K562 (cell line): ENCODE results near the gene LIPI. TPM values are rescaled to one million over a fixed set of nuclear protein-coding genes. Genes with fewer than 3 reads are reported as not detected.

Source experiments
- ATAC-seq: fragments of 200-7000 bp; cut with Tn5 transposase; 3 replicates; pipeline ENCODE4 v1.9.1; 2020; ENCODE audit warnings: moderate library complexity
- BruUV-seq: library from RNA; stranded (reverse); fragments of 400-500 nt; replicated peaks from 2 replicates; lab custom pipeline; 2021; lab: Mats Ljungman, UMichigan
- CTCF ChIA-PET: fragments of 300-600 bp; formaldehyde crosslinking; extraction: SDS; loops from one replicate; lab custom pipeline; 2021; ENCODE audit warnings: low intra/inter-chr PET ratio; lab: Yijun Ruan, JAX
- POLR2A ChIA-PET: fragments of 300-600, 350-650 bp; sonication (Branson Sonifier 250); formaldehyde crosslinking; extraction: SDS; loops from one replicate; lab custom pipeline; 2021; ENCODE audit warnings: antibody characterized with exemption, inconsistent platforms; lab: Yijun Ruan, JAX
- DNase-seq, 4 experiments: peaks; one replicate each; pipeline versions ENCODE4 v3.0.0 to v3.0.0-alpha.2; 2011 to 2018; ENCODE audit warnings: low spot score in 3 of 4, mixed read lengths in 3 of 4; ENCODE audit errors: extremely low read depth in 1 of 4
- FAIRE-seq: peaks from 2 replicates; lab custom pipeline; 2011; peaks lifted over from hg19 to GRCh38; lab: Jason Lieb, UNC
- H2AFZ ChIP-seq: 2 replicates; pipeline ENCODE4 v1.6.0; 2011; ENCODE audit warnings: low read depth, low read length, control low read depth, inconsistent platforms
- H3K27ac ChIP-seq: fragments of 200-600 bp; 3 replicates; pipeline ENCODE4 v1.8.0; 2011; ENCODE audit warnings: low read depth, mild to moderate bottlenecking, control low read depth, inconsistent platforms, low read length, moderate library complexity, mixed read lengths; ENCODE audit errors: extremely low read depth
- H3K27me3 ChIP-seq, 2 experiments: fragments of 300-600 bp in 1 of 2; 2 replicates in 1 of 2; 3 replicates in 1 of 2; pipeline versions ENCODE4 v1.6.0 to v1.8.0; 2011; ENCODE audit warnings: inconsistent platforms in 2 of 2, low read length in 2 of 2, mild to moderate bottlenecking in 1 of 2, mixed read lengths in 1 of 2, moderate library complexity in 1 of 2; ENCODE audit not compliant: control insufficient read depth in 2 of 2, insufficient read depth in 2 of 2
- H3K36me3 ChIP-seq: fragments of 300-600 bp; 3 replicates; pipeline ENCODE4 v1.8.0; 2011; ENCODE audit warnings: mild to moderate bottlenecking, low read length, inconsistent platforms; ENCODE audit not compliant: control insufficient read depth, insufficient read depth
- H3K4me1 ChIP-seq, 2 experiments: fragments of 200-600 bp in 1 of 2; replicated peaks in 1 of 2; 2 replicates in 1 of 2; 3 replicates in 1 of 2; pipeline versions ENCODE4 v1.5.1 to v1.8.0; 2011; ENCODE audit warnings: inconsistent platforms in 2 of 2, low read length in 2 of 2, mild to moderate bottlenecking in 1 of 2, mixed read lengths in 1 of 2, moderate library complexity in 1 of 2; ENCODE audit not compliant: control insufficient read depth in 2 of 2, insufficient read depth in 2 of 2
- H3K4me2 ChIP-seq: 2 replicates; pipeline ENCODE4 v1.6.1; 2011; ENCODE audit warnings: low read length, control low read depth, inconsistent platforms, mixed read lengths; ENCODE audit not compliant: insufficient read depth
- H3K4me3 ChIP-seq: fragments of 200-600 bp; sonication (generic), shearing (Covaris generic); 2 replicates; pipeline ENCODE4 v1.5.1; 2016; ENCODE audit warnings: control low read depth, inconsistent platforms
- H3K79me2 ChIP-seq: fragments of 200-600 bp; 3 replicates; pipeline ENCODE4 v1.8.0; 2011; ENCODE audit warnings: low read length, inconsistent platforms; ENCODE audit not compliant: control insufficient read depth, insufficient read depth
- H3K9ac ChIP-seq, 2 experiments: 2 replicates each; pipeline versions ENCODE4 v1.6.0 to v1.6.1; 2011; ENCODE audit warnings: low read depth in 2 of 2, low read length in 2 of 2, control low read depth in 1 of 2, inconsistent platforms in 1 of 2, mild to moderate bottlenecking in 1 of 2, mixed read lengths in 1 of 2; ENCODE audit not compliant: insufficient read depth in 1 of 2
- H3K9me1 ChIP-seq: one replicate; pipeline ENCODE4 v1.6.0; 2011; ENCODE audit warnings: inconsistent platforms, mild to moderate bottlenecking, low read length, moderate library complexity; ENCODE audit not compliant: control insufficient read depth, insufficient read depth
- H3K9me3 ChIP-seq: replicated peaks from 2 replicates; pipeline ENCODE4 v1.5.1; 2011; ENCODE audit warnings: low read depth, low read length, inconsistent platforms; ENCODE audit not compliant: control insufficient read depth, insufficient read depth
- H4K20me1 ChIP-seq: replicated peaks from 2 replicates; pipeline ENCODE4 v1.6.1; 2011; ENCODE audit warnings: low read length, inconsistent platforms, mixed read lengths; ENCODE audit not compliant: control insufficient read depth, insufficient read depth
- CBX5 ChIP-seq: IDR thresholded peaks from 2 replicates; pipeline ENCODE4 v1.6.1; 2014; ENCODE audit warnings: low read depth, borderline replicate concordance
- MAZ ChIP-seq, 2 experiments: fragments of 450-650 bp in 1 of 2; sonication (generic) in 1 of 2; formaldehyde crosslinking; IDR thresholded peaks in 1 of 2; conservative IDR thresholded peaks in 1 of 2; 2 replicates each; pipeline versions ENCODE4 v1.4.0 to v1.5.0; 2020; ENCODE audit warnings: mild to moderate bottlenecking in 1 of 2, missing genetic modification reagents in 1 of 2
- ZFP36 ChIP-seq: fragments of 150-350 bp; IDR thresholded peaks from 2 replicates; pipeline ENCODE4 v1.6.1; 2018; ENCODE audit warnings: low read length, low read depth; ENCODE audit not compliant: partially characterized antibody
- WGBS: fragments of 100-300 bp; shearing (Covaris generic); methylation state at CpG from one replicate; pipeline ENCODE4 v1.1.6; 2016; ENCODE audit warnings: low coverage, mixed read lengths; ENCODE audit not compliant: insufficient coverage; ENCODE audit errors: missing lambda C conversion rate; 5-methylcytosine and 5-hydroxymethylcytosine counted together
- in situ Hi-C: fragments of 300-500 bp; cut with MboI; formaldehyde crosslinking; loops from 4 replicates; pipeline ENCODE4 v1.15.0; 2018; ENCODE audit warnings: inconsistent platforms, mixed read lengths
- intact Hi-C: fragments of 100-400 bp; cut with micrococcal nuclease; formaldehyde crosslinking; loops from 2 replicates; pipeline ENCODE4 v1.14.2; 2022
- polyA plus RNA-seq, 8 experiments: library from polyadenylated mRNA; depleted of rRNA in 4 of 8; stranded (reverse) in 5 of 8; unstranded in 3 of 8; fragments of >200 nt; fragmentation: Nextera tagmentation in 2 of 8; fragmentation: Illumina TruSeq in 1 of 8; extraction: Ambion mirVana in 2 of 8; extraction: Trizol in 1 of 8; gene quantifications; 2 replicates each; pipeline versions ENCODE4 v1.2.1 to v1.2.3, GENCODE V29; 2011 to 2014; ENCODE audit warnings: inconsistent platforms in 1 of 8, missing spikeins in 1 of 8
- total RNA-seq, 7 experiments: library from RNA; depleted of rRNA in 6 of 7; stranded (reverse); fragments of >200 nt in 6 of 7; fragmentation: Illumina TruSeq in 2 of 7; extraction: Trizol in 2 of 7; gene quantifications; 2 replicates each; pipeline versions ENCODE4 v1.2.1 to v1.2.3, GENCODE V29; 2011 to 2021; ENCODE audit warnings: low replicate concordance in 1 of 7
- TF ChIP-seq, protein P1 (sequence below): fragments of 150-350 bp; IDR thresholded peaks from 2 replicates; pipeline ENCODE4 v1.6.1; 2014; ENCODE audit warnings: low read depth, mild to moderate bottlenecking, low read length, borderline replicate concordance

The LIPI gene
- total and polyA plus RNA-seq, 9 of the 15 experiments (the other 6 are each of a cell fraction or from before 2014, with no cell fraction given), result not detected

DNA sequence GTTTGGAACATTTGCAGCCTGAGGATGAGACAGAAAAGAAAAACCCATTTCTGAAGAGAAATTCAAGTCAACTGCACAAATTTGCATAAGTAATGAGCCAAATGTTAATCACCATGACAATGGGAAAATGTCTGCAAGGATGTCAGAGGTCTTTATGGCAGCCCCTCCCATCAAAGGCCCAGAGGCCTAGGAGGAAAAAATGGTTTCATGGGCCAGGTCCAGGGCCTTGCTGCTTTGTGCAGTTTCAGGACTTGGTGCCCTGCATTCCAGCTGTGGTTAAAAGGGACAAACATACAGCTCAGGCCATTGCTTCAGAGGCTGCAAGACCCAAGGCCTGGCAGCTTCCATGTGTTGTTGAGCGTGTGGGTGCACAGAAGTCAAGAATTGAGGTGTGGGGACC, 18.6 kb upstream of the LIPI start:
- Histone ChIP-seq H4K20me1 (no peaks in the 10 kb centered on the region), H2AFZ (no peak overlapping the region), H3K9me1 (no peaks in the 10 kb centered on the region), H3K4me1 (no peaks in the 10 kb centered on the region), H3K36me3 (no peaks in the 10 kb centered on the region), H3K79me2 (no peaks in the 10 kb centered on the region), H3K9me3 (peaks cover 3% of the 10 kb centered on the region), H3K9ac (no peak overlapping the region), H3K4me2 (no peak overlapping the region), H3K27me3 (no peaks in the 10 kb centered on the region), H3K4me3 (no peak overlapping the region), H3K27ac (no peak overlapping the region)
- DNase-seq (no peak), ATAC-seq (no peak), FAIRE-seq (no peak)
- TF ChIP-seq ZFP36, result peak; percentile 73
- TF ChIP-seq, protein P1, sequence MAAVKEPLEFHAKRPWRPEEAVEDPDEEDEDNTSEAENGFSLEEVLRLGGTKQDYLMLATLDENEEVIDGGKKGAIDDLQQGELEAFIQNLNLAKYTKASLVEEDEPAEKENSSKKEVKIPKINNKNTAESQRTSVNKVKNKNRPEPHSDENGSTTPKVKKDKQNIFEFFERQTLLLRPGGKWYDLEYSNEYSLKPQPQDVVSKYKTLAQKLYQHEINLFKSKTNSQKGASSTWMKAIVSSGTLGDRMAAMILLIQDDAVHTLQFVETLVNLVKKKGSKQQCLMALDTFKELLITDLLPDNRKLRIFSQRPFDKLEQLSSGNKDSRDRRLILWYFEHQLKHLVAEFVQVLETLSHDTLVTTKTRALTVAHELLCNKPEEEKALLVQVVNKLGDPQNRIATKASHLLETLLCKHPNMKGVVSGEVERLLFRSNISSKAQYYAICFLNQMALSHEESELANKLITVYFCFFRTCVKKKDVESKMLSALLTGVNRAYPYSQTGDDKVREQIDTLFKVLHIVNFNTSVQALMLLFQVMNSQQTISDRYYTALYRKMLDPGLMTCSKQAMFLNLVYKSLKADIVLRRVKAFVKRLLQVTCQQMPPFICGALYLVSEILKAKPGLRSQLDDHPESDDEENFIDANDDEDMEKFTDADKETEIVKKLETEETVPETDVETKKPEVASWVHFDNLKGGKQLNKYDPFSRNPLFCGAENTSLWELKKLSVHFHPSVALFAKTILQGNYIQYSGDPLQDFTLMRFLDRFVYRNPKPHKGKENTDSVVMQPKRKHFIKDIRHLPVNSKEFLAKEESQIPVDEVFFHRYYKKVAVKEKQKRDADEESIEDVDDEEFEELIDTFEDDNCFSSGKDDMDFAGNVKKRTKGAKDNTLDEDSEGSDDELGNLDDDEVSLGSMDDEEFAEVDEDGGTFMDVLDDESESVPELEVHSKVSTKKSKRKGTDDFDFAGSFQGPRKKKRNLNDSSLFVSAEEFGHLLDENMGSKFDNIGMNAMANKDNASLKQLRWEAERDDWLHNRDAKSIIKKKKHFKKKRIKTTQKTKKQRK, result peak; percentile 37; the same call in 1 of the 2 replicates
- no peak for TF ChIP-seq MAZ (CRISPR knock-in tag; conservative IDR thresholded peaks at IDR 0.05 in 1 of 2, IDR thresholded peaks at IDR 0.05 in 1 of 2)
- TF ChIP-seq CBX5, result 0 out of 2 replicates have a peak, but pooled peaks have one; percentile 36
- no TSS peak for BruUV-seq
- intact Hi-C loops, result no loop called here
- POLR2A ChIA-PET, result no interaction called here
- 0% methylated on average over 1 of the region's 1 CpG for WGBS
- CTCF ChIA-PET, result no interaction called here
- in situ Hi-C loops, result no loop called here
